Measurements from ENCODE around the gene MYO3B. TPM values are rescaled to one million over a fixed set of nuclear protein-coding genes. Genes with fewer than 3 reads are reported as not detected.
"Not testable (repeated sequence)": the region's sequence is repeated elsewhere in the genome, so short reads cannot be mapped to it uniquely, and the experiment has no call there.

The MYO3B gene
- total RNA-seq, 2 donors from 2014 or later, result 0.16 TPM; not detected in 1

GRCh38 chr2:170456914-170457313, 279.0 kb downstream of the MYO3B start:
- no peaks in the 10 kb centered on the region for H3K36me3 Mint-ChIP-seq (ENCODE audit: low read depth)
- no peak overlapping the region for H3K27ac Mint-ChIP-seq
- H3K27me3 Mint-ChIP-seq, result peaks cover 12% of the 10 kb centered on the region
- DNase-seq (no peak), ATAC-seq (no peak)
- H3K4me1 Mint-ChIP-seq, result no peaks in the 10 kb centered on the region
- H3K4me3 Mint-ChIP-seq, result no peak overlapping the region
- no peaks in the 10 kb centered on the region for H3K9me3 ChIP-seq (ENCODE audit: control insufficient read depth, low read length, poor library complexity, severe bottlenecking)

- Mint-ChIP-seq H3K4me3 (no peak overlapping the region), H3K4me1 (peaks cover 3% of the 10 kb centered on the region), H3K27me3 (peaks cover 18% of the 10 kb centered on the region), H3K36me3 (ENCODE audit: low read depth) (no peaks in the 10 kb centered on the region), H3K27ac (no peak overlapping the region)
- no peak for ATAC-seq
- DNase-seq, result no peak
- no peaks in the 10 kb centered on the region for H3K9me3 ChIP-seq (ENCODE audit: control insufficient read depth, low read length, poor library complexity, severe bottlenecking)
Observed at GRCh38 chr2:170457742-170458141, 279.8 kb downstream of the MYO3B start.

DNA sequence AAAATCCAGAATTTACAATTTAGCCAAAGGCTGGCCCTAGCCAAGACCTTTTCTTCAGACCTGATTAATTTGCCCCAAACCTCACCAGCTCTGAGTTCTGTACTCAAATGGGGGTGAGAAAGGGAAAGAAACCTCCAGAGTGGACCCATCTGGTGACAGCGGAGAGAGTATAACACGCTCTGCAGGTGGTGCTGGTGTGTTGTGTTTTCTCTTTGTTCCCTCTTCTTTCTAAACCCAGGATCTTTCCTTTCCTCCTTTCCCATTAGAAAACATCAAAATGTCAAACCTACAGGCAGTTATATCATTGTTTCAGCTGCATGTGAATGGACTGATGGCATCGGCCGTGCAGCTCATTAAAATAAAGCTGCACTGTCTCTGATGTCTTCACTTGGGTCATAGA, 283.9 kb downstream of the MYO3B start:
- ATAC-seq (no peak), DNase-seq (no peak)
- H3K27me3 Mint-ChIP-seq, result peaks cover 16% of the 10 kb centered on the region
- no peak overlapping the region for H3K4me3 Mint-ChIP-seq
- H3K9me3 ChIP-seq (ENCODE audit: control insufficient read depth, low read length, poor library complexity, severe bottlenecking), result no peaks in the 10 kb centered on the region
- H3K36me3 Mint-ChIP-seq (ENCODE audit: low read depth), result no peaks in the 10 kb centered on the region
- H3K27ac Mint-ChIP-seq, result no peak overlapping the region
- peaks cover 3% of the 10 kb centered on the region for H3K4me1 Mint-ChIP-seq

DNA sequence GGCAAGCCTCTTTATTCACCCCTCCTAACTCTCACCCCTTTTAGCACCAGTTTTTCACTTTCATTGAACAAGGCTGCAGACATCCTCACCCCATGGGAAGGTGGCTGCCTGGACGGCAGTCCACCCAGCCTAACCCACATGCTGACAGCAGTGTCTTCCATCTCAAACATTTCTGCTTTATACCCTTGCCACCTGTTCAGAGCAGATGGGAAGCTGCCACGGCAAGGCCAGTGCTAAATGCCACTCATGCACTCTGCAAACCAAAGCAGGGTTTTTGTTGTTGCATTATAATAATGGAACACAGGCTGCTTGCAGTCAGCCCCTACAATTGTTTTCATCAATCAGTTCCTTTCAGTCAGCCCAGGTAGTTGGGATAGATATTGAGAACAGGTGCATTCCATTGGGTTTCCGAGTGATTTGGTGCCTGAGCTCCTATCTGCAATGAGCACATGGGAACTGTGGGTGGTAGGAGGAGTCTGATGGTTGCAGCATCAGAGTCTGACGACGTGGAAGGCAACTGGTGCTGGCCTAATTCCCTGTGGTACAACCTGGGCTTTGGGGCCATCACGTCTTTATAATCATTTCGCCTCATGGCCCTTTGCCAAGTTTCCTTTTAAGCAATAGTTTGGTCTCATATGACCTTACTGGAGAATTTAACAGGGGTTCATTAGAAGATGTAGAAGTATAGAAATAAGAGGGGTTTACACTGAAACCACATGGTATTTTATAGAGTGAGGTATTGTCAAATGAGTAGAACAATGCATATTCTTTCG, 284.7 kb downstream of the MYO3B start:
- peaks cover 3% of the 10 kb centered on the region for H3K4me1 Mint-ChIP-seq
- H3K27ac Mint-ChIP-seq, result no peak overlapping the region

DNA sequence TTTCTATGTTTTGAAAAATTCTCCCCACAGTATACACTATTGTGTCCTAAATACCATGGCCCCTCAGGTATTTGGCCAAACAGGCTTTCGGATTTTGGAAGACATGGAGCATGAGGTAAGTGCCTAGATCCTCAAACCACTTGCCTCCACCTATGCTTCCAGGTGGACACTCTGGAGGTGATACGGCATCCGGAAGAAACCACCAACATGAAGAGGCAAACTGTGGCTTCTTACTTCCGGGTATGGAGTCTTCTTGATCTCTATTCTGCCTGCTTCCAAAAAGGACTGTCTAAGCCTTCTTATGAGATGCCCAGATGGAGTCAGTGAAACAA, 285.2 kb downstream of the MYO3B start:
- no peaks in the 10 kb centered on the region for H3K9me3 ChIP-seq (ENCODE audit: control insufficient read depth, low read length, poor library complexity, severe bottlenecking)
- Mint-ChIP-seq H3K4me1 (peaks cover 3% of the 10 kb centered on the region), H3K4me3 (no peak overlapping the region), H3K27me3 (peaks cover 16% of the 10 kb centered on the region), H3K36me3 (ENCODE audit: low read depth) (no peaks in the 10 kb centered on the region), H3K27ac (no peak overlapping the region)
- ATAC-seq (no peak), DNase-seq (no peak)

More for the DNA sequence above, 284.7 kb downstream of the MYO3B start:
- ATAC-seq (no peak), DNase-seq (no peak)
- no peak overlapping the region for H3K4me3 Mint-ChIP-seq
- no peaks in the 10 kb centered on the region for H3K9me3 ChIP-seq (ENCODE audit: control insufficient read depth, low read length, poor library complexity, severe bottlenecking)
- H3K27me3 Mint-ChIP-seq, result peaks cover 16% of the 10 kb centered on the region
- no peaks in the 10 kb centered on the region for H3K36me3 Mint-ChIP-seq (ENCODE audit: low read depth)

- no peak overlapping the region for H3K4me3 Mint-ChIP-seq
- no peak for DNase-seq
- peaks cover 3% of the 10 kb centered on the region for H3K4me1 Mint-ChIP-seq
- H3K36me3 Mint-ChIP-seq (ENCODE audit: low read depth), result no peaks in the 10 kb centered on the region
- no peak for ATAC-seq
- no peak overlapping the region for H3K27ac Mint-ChIP-seq
- H3K27me3 Mint-ChIP-seq, result peaks cover 10% of the 10 kb centered on the region
- H3K9me3 ChIP-seq (ENCODE audit: control insufficient read depth, low read length, poor library complexity, severe bottlenecking), result no peaks in the 10 kb centered on the region
Observed at GRCh38 chr2:170464268-170464667, 286.3 kb downstream of the MYO3B start.

DNA sequence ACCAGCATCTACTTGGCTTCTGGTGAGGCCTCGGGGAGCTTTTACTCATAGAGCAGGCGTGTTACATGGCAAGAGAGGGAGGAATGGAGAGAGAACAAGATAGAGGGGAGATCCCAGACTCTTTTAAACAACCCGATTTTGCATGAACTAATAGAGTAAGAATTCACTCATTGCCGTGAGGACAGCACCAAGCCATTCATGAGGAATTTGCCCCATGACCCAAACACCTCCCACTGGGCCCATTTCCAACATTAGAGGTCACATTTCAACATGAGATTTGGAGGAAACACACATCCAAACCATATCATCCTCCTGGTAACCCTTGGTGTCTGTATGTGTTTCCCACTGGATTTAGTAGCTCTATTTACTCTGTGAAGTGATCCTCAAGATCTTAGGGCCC, 287.3 kb downstream of the MYO3B start:
- H3K4me3 Mint-ChIP-seq, result no peak overlapping the region
- H3K27me3 Mint-ChIP-seq, result peaks cover 10% of the 10 kb centered on the region
- peaks cover 3% of the 10 kb centered on the region for H3K4me1 Mint-ChIP-seq
- DNase-seq, result no peak
- H3K36me3 Mint-ChIP-seq (ENCODE audit: low read depth), result no peaks in the 10 kb centered on the region
- H3K9me3 ChIP-seq (ENCODE audit: control insufficient read depth, low read length, poor library complexity, severe bottlenecking), result no peaks in the 10 kb centered on the region
- no peak for ATAC-seq
- H3K27ac Mint-ChIP-seq, result no peak overlapping the region

DNA sequence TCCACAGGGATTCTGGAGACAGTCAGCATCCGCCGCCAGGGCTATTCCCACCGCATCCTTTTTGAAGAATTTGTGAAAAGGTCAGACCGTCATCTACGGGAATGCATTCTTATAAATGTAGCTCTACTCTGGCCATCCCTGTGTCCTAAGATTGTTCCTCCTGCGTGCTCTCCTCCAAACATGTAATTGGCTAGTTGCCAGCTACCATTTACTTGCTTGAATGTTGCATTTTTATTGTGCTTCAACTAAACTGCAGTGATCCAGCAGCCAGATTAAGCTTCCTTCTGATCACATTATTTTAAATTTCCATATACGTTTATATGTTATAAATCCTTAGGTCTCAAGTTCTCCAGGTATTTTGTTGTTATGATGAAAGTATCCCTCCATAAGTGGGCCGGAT, 288.7 kb downstream of the MYO3B start:
- H3K36me3 Mint-ChIP-seq (ENCODE audit: low read depth), result no peaks in the 10 kb centered on the region
- DNase-seq (no peak), ATAC-seq (no peak)
- H3K27me3 Mint-ChIP-seq, result peaks cover 10% of the 10 kb centered on the region
- H3K4me3 Mint-ChIP-seq, result no peak overlapping the region
- no peaks in the 10 kb centered on the region for H3K9me3 ChIP-seq (ENCODE audit: control insufficient read depth, low read length, poor library complexity, severe bottlenecking)
- H3K27ac Mint-ChIP-seq, result no peak overlapping the region
- H3K4me1 Mint-ChIP-seq, result peaks cover 3% of the 10 kb centered on the region

DNA sequence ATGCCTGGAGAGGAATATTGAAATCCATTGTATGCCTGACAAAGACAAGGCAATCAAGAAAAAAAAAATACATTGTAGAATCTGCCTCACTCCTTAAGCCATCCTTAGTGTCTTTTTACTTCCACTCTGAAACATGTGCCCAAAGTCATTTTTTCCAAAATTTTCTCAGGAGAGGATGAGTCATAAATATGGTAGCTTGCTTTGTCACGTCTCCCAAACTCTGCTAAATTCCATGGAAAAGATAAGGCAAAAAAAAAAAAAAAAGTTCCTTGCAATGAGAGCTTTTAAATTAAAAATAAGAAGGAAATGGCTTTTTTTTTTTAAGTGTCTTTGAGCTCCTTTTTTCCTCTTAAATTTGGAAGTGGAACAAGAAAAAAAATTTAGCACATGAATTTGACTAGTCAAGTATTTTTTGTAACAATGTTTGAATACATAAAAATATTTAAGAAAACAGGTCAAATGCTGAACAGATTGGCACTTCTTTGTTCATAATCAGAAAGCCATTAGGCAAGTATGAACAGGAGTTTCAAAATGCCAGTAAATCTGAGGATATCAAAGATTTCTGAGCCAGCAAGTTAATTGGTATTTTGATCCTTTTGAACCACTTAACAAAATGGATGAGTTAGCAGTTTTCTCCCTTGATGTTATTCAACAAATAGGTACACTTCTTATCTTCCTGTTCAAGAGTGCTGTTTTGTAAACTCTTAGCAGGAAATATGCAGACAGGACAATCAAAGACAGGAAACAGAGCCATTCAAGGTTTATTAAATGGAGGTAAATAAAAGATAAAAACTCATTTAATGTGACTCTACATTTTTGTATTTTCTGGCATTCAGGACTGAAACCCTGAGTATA, 289.8 kb downstream of the MYO3B start:
- ATAC-seq (no peak), DNase-seq (no peak)
- H3K4me3 Mint-ChIP-seq, result no peak overlapping the region
- peaks cover under 1% of the 10 kb centered on the region for H3K4me1 Mint-ChIP-seq
- no peaks in the 10 kb centered on the region for H3K9me3 ChIP-seq (ENCODE audit: control insufficient read depth, low read length, poor library complexity, severe bottlenecking)
- H3K27me3 Mint-ChIP-seq, result peaks cover 2% of the 10 kb centered on the region
- no peaks in the 10 kb centered on the region for H3K36me3 Mint-ChIP-seq (ENCODE audit: low read depth)
- no peak overlapping the region for H3K27ac Mint-ChIP-seq

DNA sequence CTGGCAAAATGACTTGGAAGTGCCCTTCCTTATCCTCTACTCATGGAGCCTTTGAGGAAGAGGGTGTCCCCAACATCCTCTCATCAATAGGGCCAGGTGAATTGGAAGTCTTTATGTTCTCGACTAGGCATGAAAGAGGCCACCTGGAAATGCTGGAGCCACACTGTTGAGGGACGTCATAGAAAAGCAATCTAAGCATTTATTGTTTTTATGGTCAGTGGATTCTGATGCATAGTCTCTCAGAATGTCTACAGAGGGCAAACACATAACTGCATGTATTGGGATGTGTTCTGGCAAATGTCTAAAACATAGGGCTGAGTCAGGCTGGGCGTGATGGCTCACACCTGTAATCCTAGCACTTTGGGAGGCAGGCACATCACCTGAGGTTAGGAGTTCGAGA, 290.6 kb downstream of the MYO3B start:
- no peak for ATAC-seq
- Mint-ChIP-seq H3K4me3 (no peak overlapping the region), H3K36me3 (ENCODE audit: low read depth) (no peaks in the 10 kb centered on the region), H3K4me1 (no peaks in the 10 kb centered on the region), H3K27me3 (no peaks in the 10 kb centered on the region), H3K27ac (no peak overlapping the region)
- no peaks in the 10 kb centered on the region for H3K9me3 ChIP-seq (ENCODE audit: control insufficient read depth, low read length, poor library complexity, severe bottlenecking)
- no peak for DNase-seq

GRCh38 chr2:170472498-170472897, 294.6 kb downstream of the MYO3B start:
- not testable (repeated sequence) for H3K4me1 Mint-ChIP-seq; ATAC-seq; H3K9me3 ChIP-seq (ENCODE audit: control insufficient read depth, low read length, poor library complexity, severe bottlenecking); H3K36me3 Mint-ChIP-seq (ENCODE audit: low read depth); H3K27ac Mint-ChIP-seq; H3K4me3 Mint-ChIP-seq; DNase-seq
- peaks cover 20% of the 10 kb centered on the region for H3K27me3 Mint-ChIP-seq

DNA sequence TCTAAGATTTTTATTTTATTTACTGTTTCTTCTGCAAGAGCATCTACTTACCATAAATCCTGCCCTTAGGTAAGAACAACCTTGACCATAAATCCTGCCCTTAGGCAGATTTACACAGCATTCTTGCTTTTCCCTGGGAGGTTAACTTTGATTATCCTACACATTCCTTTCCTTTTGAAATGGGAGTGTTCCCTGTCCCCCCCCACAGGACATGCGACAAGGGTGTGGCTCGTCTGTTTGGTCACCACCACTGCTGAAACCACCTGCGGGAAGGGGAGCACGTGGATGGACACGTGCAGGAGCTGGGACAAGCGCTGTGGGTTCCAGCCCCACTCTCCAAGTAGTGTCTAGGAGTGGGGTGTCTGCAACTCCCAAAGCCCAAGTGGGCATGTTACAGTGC, 297.9 kb downstream of the MYO3B start:
- Mint-ChIP-seq H3K27me3 (peaks cover 27% of the 10 kb centered on the region), H3K4me3 (no peak overlapping the region), H3K36me3 (ENCODE audit: low read depth) (no peaks in the 10 kb centered on the region), H3K4me1 (no peaks in the 10 kb centered on the region), H3K27ac (no peak overlapping the region)
- no peak for ATAC-seq
- no peak for DNase-seq
- no peaks in the 10 kb centered on the region for H3K9me3 ChIP-seq (ENCODE audit: control insufficient read depth, low read length, poor library complexity, severe bottlenecking)

GRCh38 chr2:170477630-170478029, 299.7 kb downstream of the MYO3B start:
- no peaks in the 10 kb centered on the region for H3K9me3 ChIP-seq (ENCODE audit: control insufficient read depth, low read length, poor library complexity, severe bottlenecking)
- no peak overlapping the region for H3K4me3 Mint-ChIP-seq
- H3K36me3 Mint-ChIP-seq (ENCODE audit: low read depth), result no peaks in the 10 kb centered on the region
- no peaks in the 10 kb centered on the region for H3K4me1 Mint-ChIP-seq
- no peak overlapping the region for H3K27ac Mint-ChIP-seq
- ATAC-seq (no peak), DNase-seq (no peak)
- peaks cover 32% of the 10 kb centered on the region for H3K27me3 Mint-ChIP-seq

DNA sequence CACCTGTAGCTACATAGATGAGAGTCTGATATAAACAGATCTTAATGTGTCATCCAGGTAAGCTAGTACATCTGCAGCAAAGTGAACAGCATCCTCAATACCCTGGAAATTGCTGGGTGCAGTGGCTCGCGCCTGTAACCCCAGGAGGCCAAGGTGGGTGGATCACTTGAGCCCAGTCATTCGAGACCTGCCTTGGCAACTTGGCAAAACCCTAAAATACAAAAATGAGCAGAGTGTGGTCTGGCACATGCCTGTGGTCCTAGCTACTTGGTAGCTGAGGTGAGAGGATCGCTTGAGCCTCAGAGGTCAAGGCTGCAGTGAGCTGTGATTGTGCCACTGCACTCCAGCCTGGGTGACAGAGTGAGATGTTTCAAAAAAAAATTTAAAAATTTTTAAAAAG, 303.3 kb downstream of the MYO3B start:
- Mint-ChIP-seq H3K27ac (no peak overlapping the region), H3K27me3 (peaks cover 24% of the 10 kb centered on the region), H3K36me3 (ENCODE audit: low read depth) (no peaks in the 10 kb centered on the region), H3K4me1 (no peaks in the 10 kb centered on the region), H3K4me3 (no peak overlapping the region)
- H3K9me3 ChIP-seq (ENCODE audit: control insufficient read depth, low read length, poor library complexity, severe bottlenecking), result no peaks in the 10 kb centered on the region
- ATAC-seq (no peak), DNase-seq (no peak)

Data from T-helper 17 cell (primary cell).